ENCODE measurements around the gene SPAG6.

- TF ChIP-seq CTCF (IDR thresholded peaks at IDR 0.05) (no peak), POLR2AphosphoS5 (IDR thresholded peaks at IDR 0.05) (no peak), POLR2A (IDR thresholded peaks at IDR 0.05; ENCODE audit: low read depth) (no peak), EP300 (IDR thresholded peaks at IDR 0.05) (no peak)
These were observed 27.3 kb upstream of the SPAG6 start for GRCh38 chr10:22317771-22318565.
